ENCODE data around the gene SYT9.

Gene SYT9

DNA sequence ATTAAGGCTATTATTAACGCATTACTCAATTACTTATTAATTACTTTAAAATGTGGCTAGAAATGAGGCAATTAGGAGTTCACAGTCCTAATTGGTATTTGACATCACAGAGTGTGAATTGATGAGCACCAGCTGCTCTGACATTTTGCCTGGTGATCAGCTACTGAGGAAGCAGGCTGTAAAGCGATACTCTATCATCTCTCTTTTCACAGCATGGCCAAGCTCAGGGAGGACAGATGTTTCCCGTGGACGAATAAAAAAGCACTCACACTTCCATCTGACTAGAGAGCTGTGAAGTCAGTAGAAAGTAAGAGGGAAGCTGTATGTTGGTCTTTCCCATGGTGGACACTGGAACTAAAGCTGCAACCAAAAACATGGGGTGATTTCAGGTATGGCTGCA, 29.1 kb upstream of the SYT9 start:
- Histone ChIP-seq H3K79me1 (ENCODE audit: low read length) (no peaks in the 10 kb centered on the region), H2AK5ac (ENCODE audit: low read length) (no peak overlapping the region), H2BK120ac (ENCODE audit: low read depth, low read length) (no peak overlapping the region), H2BK5ac (ENCODE audit: low read length) (no peak overlapping the region), H3K23ac (ENCODE audit: low read length) (no peak overlapping the region), H2BK15ac (replicated peaks; ENCODE audit: low read depth) (no peak overlapping the region), H3K18ac (ENCODE audit: low read length) (no peak overlapping the region), H3K36me3 (ENCODE audit: control insufficient read depth, insufficient read depth, low read length) (no peaks in the 10 kb centered on the region), H3K4me2 (ENCODE audit: low read length) (no peak overlapping the region), H3K9ac (ENCODE audit: low read length) (no peak overlapping the region), H3K79me2 (ENCODE audit: control insufficient read depth, insufficient read depth, low read length) (no peaks in the 10 kb centered on the region), H3K56ac (ENCODE audit: low read length) (no peak overlapping the region), H3K4me3 (ENCODE audit: low read length) (no peak overlapping the region), H4K5ac (ENCODE audit: low read length) (no peak overlapping the region), H3K27me3 (ENCODE audit: insufficient read depth, low read length, poor library complexity) (no peaks in the 10 kb centered on the region), H3K4ac (ENCODE audit: low read depth, low read length) (no peak overlapping the region), H3K4me1 (ENCODE audit: control insufficient read depth, low read depth, low read length) (no peaks in the 10 kb centered on the region), H4K8ac (ENCODE audit: low read depth, low read length) (no peak overlapping the region), H3K27ac (ENCODE audit: low read depth, low read length) (no peak overlapping the region)
- no CpG with 5 or more reads among the region's 4 CpGs for WGBS (ENCODE audit: extremely low coverage, insufficient coverage, low lambda C conversion rate)
- no peak for DNase-seq

DNA sequence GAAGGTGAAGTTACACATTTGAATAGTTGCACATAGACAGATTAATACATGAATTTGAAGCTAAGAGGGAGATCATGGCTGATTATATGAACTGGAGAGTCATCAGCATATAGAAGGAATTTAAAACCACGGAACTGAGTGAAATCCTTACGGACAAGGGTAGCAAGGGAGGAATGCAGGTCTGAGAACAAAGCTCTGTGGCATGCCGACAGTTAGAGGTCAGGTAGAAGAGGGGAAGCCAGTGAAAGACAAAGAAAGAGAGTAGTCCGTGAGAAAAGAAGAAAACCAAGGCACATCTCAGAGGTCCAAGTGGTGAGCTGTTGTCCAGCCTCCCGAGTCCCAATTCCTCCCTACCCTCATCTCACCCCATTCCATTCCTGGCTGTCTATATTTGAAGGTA, 11.8 kb upstream of the SYT9 start:
- no peak overlapping the region for H3K4ac ChIP-seq (ENCODE audit: low read depth, low read length)
- no peak overlapping the region for H3K4me2 ChIP-seq (ENCODE audit: low read length)
- H3K36me3 ChIP-seq (ENCODE audit: control insufficient read depth, insufficient read depth, low read length): no peaks in the 10 kb centered on the region
- H2AK5ac ChIP-seq (ENCODE audit: low read length): no peak overlapping the region
- DNase-seq: peak; percentile 13
- H3K4me3 ChIP-seq (ENCODE audit: low read length): no peak overlapping the region
- no peak overlapping the region for H3K27ac ChIP-seq (ENCODE audit: low read depth, low read length)
- no peak overlapping the region for H3K23ac ChIP-seq (ENCODE audit: low read length)
- H3K4me1 ChIP-seq (ENCODE audit: control insufficient read depth, low read depth, low read length): no peaks in the 10 kb centered on the region
- no CpG with 5 or more reads among the region's 5 CpGs for WGBS (ENCODE audit: extremely low coverage, insufficient coverage, low lambda C conversion rate)
- no peak overlapping the region for H4K8ac ChIP-seq (ENCODE audit: low read depth, low read length)
- H3K79me1 ChIP-seq (ENCODE audit: low read length): no peaks in the 10 kb centered on the region
- H4K5ac ChIP-seq (ENCODE audit: low read length): no peak overlapping the region
- no peaks in the 10 kb centered on the region for H3K79me2 ChIP-seq (ENCODE audit: control insufficient read depth, insufficient read depth, low read length)
- no peak overlapping the region for H3K18ac ChIP-seq (ENCODE audit: low read length)
- no peak overlapping the region for H3K56ac ChIP-seq (ENCODE audit: low read length)
- no peak overlapping the region for H2BK120ac ChIP-seq (ENCODE audit: low read depth, low read length)
- no peak overlapping the region for H2BK5ac ChIP-seq (ENCODE audit: low read length)
- H3K9ac ChIP-seq (ENCODE audit: low read length): no peak overlapping the region
- no peak overlapping the region for H2BK15ac ChIP-seq (replicated peaks; ENCODE audit: low read depth)
- no peaks in the 10 kb centered on the region for H3K27me3 ChIP-seq (ENCODE audit: insufficient read depth, low read length, poor library complexity)

DNA sequence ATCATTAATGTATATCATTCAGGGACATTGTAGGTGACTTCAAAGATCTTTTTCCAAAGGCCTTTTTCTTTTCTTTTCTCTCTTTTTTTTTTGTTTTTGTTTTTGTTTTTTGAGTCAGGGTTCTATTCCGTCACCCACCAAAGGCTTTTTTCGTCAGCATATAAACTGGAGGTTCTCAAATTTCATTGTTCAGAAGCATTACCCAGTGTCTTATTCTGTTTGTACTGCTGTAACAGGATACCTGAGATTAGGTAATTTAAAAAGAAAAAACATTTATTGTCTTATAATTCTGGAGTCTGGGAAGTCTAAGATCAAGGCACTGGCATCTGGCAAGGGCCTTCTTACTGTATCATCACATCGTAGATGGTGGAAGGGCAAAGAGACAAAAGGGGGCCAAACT, 6.4 kb upstream of the SYT9 start:
- no peak overlapping the region for H3K56ac ChIP-seq (ENCODE audit: low read length)
- no peak overlapping the region for H3K23ac ChIP-seq (ENCODE audit: low read length)
- H3K4me3 ChIP-seq (ENCODE audit: low read length): no peak overlapping the region
- no peak overlapping the region for H3K4ac ChIP-seq (ENCODE audit: low read depth, low read length)
- H3K4me2 ChIP-seq (ENCODE audit: low read length): no peak overlapping the region
- H4K8ac ChIP-seq (ENCODE audit: low read depth, low read length): no peak overlapping the region
- no peak overlapping the region for H2BK120ac ChIP-seq (ENCODE audit: low read depth, low read length)
- no peak overlapping the region for H3K27ac ChIP-seq (ENCODE audit: low read depth, low read length)
- no peak overlapping the region for H3K18ac ChIP-seq (ENCODE audit: low read length)
- no peaks in the 10 kb centered on the region for H3K79me2 ChIP-seq (ENCODE audit: control insufficient read depth, insufficient read depth, low read length)
- no peak overlapping the region for H2BK5ac ChIP-seq (ENCODE audit: low read length)
- H3K4me1 ChIP-seq (ENCODE audit: control insufficient read depth, low read depth, low read length): no peaks in the 10 kb centered on the region
- H3K79me1 ChIP-seq (ENCODE audit: low read length): no peaks in the 10 kb centered on the region
- no peaks in the 10 kb centered on the region for H3K36me3 ChIP-seq (ENCODE audit: control insufficient read depth, insufficient read depth, low read length)
- DNase-seq: no peak
- H3K27me3 ChIP-seq (ENCODE audit: insufficient read depth, low read length, poor library complexity): no peaks in the 10 kb centered on the region
- H3K9ac ChIP-seq (ENCODE audit: low read length): no peak overlapping the region
- no peak overlapping the region for H2AK5ac ChIP-seq (ENCODE audit: low read length)
- no peak overlapping the region for H4K5ac ChIP-seq (ENCODE audit: low read length)
- no peak overlapping the region for H2BK15ac ChIP-seq (replicated peaks; ENCODE audit: low read depth)
- no CpG with 5 or more reads among the region's 3 CpGs for WGBS (ENCODE audit: extremely low coverage, insufficient coverage, low lambda C conversion rate)

DNA sequence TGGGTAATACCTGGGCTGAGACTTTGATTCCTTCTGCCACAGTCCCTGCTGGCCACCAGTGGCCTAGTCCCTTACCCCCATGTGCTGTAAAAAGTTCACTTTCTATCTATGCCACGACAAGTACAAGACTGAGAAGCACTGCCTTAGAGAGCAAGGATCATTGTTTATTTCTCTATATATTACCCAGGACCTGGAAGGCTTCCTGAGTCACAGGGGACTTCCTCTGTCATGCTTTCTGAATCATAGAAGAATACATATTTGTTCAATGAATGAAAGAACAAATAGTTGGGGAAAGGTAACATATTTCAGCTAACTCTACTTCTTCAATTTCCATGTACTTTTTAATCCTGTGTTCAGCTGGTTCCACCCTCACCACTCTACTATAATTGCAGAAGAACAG, 5.5 kb upstream of the SYT9 start:
- Histone ChIP-seq H3K4me2 (ENCODE audit: low read length) (no peak overlapping the region), H3K18ac (ENCODE audit: low read length) (no peak overlapping the region), H2BK15ac (replicated peaks; ENCODE audit: low read depth) (no peak overlapping the region), H3K79me2 (ENCODE audit: control insufficient read depth, insufficient read depth, low read length) (no peaks in the 10 kb centered on the region), H2AK5ac (ENCODE audit: low read length) (no peak overlapping the region), H4K5ac (ENCODE audit: low read length) (no peak overlapping the region), H3K9ac (ENCODE audit: low read length) (no peak overlapping the region), H3K79me1 (ENCODE audit: low read length) (no peaks in the 10 kb centered on the region), H3K27me3 (ENCODE audit: insufficient read depth, low read length, poor library complexity) (peaks cover 3% of the 10 kb centered on the region), H3K4ac (ENCODE audit: low read depth, low read length) (no peak overlapping the region), H3K56ac (ENCODE audit: low read length) (no peak overlapping the region), H3K23ac (ENCODE audit: low read length) (no peak overlapping the region), H3K36me3 (ENCODE audit: control insufficient read depth, insufficient read depth, low read length) (no peaks in the 10 kb centered on the region), H4K8ac (ENCODE audit: low read depth, low read length) (no peak overlapping the region), H2BK120ac (ENCODE audit: low read depth, low read length) (no peak overlapping the region), H2BK5ac (ENCODE audit: low read length) (no peak overlapping the region), H3K4me3 (ENCODE audit: low read length) (no peak overlapping the region), H3K27ac (ENCODE audit: low read depth, low read length) (no peak overlapping the region), H3K4me1 (ENCODE audit: control insufficient read depth, low read depth, low read length) (no peaks in the 10 kb centered on the region)
- WGBS (ENCODE audit: extremely low coverage, insufficient coverage, low lambda C conversion rate): no CpG with 5 or more reads among the region's 1 CpG
- DNase-seq: no peak

DNA sequence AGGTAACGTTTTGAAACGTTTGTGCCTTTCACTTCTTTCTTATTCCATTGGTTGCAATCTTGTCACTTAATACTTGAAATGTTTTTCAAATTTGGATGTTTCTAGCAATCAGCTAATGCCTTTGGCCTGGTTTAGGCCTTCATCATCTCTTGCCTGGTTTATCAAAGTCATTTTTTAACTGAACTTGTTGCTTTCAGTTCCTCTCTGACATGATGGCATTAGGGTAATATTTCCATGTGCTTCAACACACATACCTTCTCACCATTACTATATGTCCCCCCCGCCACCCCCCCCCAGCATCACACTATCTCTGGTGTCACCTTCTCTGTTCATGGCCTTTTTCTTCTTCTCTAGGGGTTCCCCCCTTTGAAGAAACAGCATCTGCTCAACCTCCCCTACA, 1.5 kb upstream of the SYT9 start:
- no CpG with 5 or more reads among the region's 3 CpGs for WGBS (ENCODE audit: extremely low coverage, insufficient coverage, low lambda C conversion rate)
- no peaks in the 10 kb centered on the region for H3K36me3 ChIP-seq (ENCODE audit: control insufficient read depth, insufficient read depth, low read length)
- no peak overlapping the region for H3K56ac ChIP-seq (ENCODE audit: low read length)
- no peak overlapping the region for H3K18ac ChIP-seq (ENCODE audit: low read length)
- peaks cover 12% of the 10 kb centered on the region for H3K27me3 ChIP-seq (ENCODE audit: insufficient read depth, low read length, poor library complexity)
- no peak overlapping the region for H2BK5ac ChIP-seq (ENCODE audit: low read length)
- H3K4me1 ChIP-seq (ENCODE audit: control insufficient read depth, low read depth, low read length): no peaks in the 10 kb centered on the region
- H2BK15ac ChIP-seq (replicated peaks; ENCODE audit: low read depth): no peak overlapping the region
- H3K79me1 ChIP-seq (ENCODE audit: low read length): no peaks in the 10 kb centered on the region
- H3K9ac ChIP-seq (ENCODE audit: low read length): no peak overlapping the region
- no peak overlapping the region for H2AK5ac ChIP-seq (ENCODE audit: low read length)
- H3K27ac ChIP-seq (ENCODE audit: low read depth, low read length): no peak overlapping the region
- H2BK120ac ChIP-seq (ENCODE audit: low read depth, low read length): no peak overlapping the region
- H4K5ac ChIP-seq (ENCODE audit: low read length): no peak overlapping the region
- H3K4me3 ChIP-seq (ENCODE audit: low read length): no peak overlapping the region
- no peak overlapping the region for H3K4me2 ChIP-seq (ENCODE audit: low read length)
- no peak overlapping the region for H3K4ac ChIP-seq (ENCODE audit: low read depth, low read length)
- H3K23ac ChIP-seq (ENCODE audit: low read length): no peak overlapping the region
- no peaks in the 10 kb centered on the region for H3K79me2 ChIP-seq (ENCODE audit: control insufficient read depth, insufficient read depth, low read length)
- no peak for DNase-seq
- no peak overlapping the region for H4K8ac ChIP-seq (ENCODE audit: low read depth, low read length)

DNA sequence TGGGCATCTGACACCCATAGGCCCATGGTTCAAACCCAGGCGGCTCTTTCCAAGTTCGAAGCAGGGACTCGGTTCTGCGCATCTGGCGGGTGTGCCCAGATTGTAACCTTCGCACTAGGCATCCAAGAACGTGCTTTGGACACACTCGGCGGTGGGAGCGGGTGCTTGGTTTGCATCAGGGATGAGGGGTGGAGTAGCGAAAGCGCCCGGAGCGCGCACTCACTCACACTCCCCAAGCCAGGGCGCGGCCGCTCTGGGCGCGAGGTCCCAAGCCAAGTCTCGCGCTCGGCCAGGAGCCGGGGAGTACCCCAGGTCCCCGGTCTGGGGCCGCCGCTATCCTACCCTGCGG, 243 bp upstream of the SYT9 start:
- Histone ChIP-seq H3K36me3 (ENCODE audit: control insufficient read depth, insufficient read depth, low read length) (no peaks in the 10 kb centered on the region), H2BK15ac (replicated peaks; ENCODE audit: low read depth) (no peak overlapping the region), H3K4ac (ENCODE audit: low read depth, low read length) (no peak overlapping the region), H3K27ac (ENCODE audit: low read depth, low read length) (no peak overlapping the region), H3K9ac (ENCODE audit: low read length) (no peak overlapping the region), H3K23ac (ENCODE audit: low read length) (no peak overlapping the region), H4K8ac (ENCODE audit: low read depth, low read length) (no peak overlapping the region), H3K18ac (ENCODE audit: low read length) (no peak overlapping the region), H2BK120ac (ENCODE audit: low read depth, low read length) (no peak overlapping the region), H3K27me3 (ENCODE audit: insufficient read depth, low read length, poor library complexity) (peaks cover 12% of the 10 kb centered on the region), H2BK5ac (ENCODE audit: low read length) (no peak overlapping the region), H3K56ac (ENCODE audit: low read length) (peak overlapping the region; percentile 42), H3K4me2 (ENCODE audit: low read length) (peak overlapping the region; percentile 83), H3K79me1 (ENCODE audit: low read length) (no peaks in the 10 kb centered on the region), H3K4me1 (ENCODE audit: control insufficient read depth, low read depth, low read length) (no peaks in the 10 kb centered on the region), H3K4me3 (ENCODE audit: low read length) (no peak overlapping the region), H4K5ac (ENCODE audit: low read length) (no peak overlapping the region), H2AK5ac (ENCODE audit: low read length) (no peak overlapping the region), H3K79me2 (ENCODE audit: control insufficient read depth, insufficient read depth, low read length) (no peaks in the 10 kb centered on the region)
- no CpG with 5 or more reads among the region's 28 CpGs for WGBS (ENCODE audit: extremely low coverage, insufficient coverage, low lambda C conversion rate)
- no peak for DNase-seq
